Thyroid gland (tissue), 4 donors: ENCODE data around the gene HAND2. TPM values are rescaled to one million over a fixed set of nuclear protein-coding genes. Genes with fewer than 3 reads are reported as not detected.
A peak's percentile ranks its signal among the peaks of the same experiment; 100 is the strongest.

Experiments used
- DNase-seq, 2 donors: peaks; one replicate each; pipeline ENCODE4 v3.0.0-alpha.2; 2019
- H3K27ac ChIP-seq, 3 donors: fragments of 200-600 bp; sonication (generic); 1 replicate in 2 of 3; 2 replicates in 1 of 3; pipeline ENCODE4 v1.5.1; 2016 to 2019; ENCODE audit warnings: mild to moderate bottlenecking in 1 of 3, moderate library complexity in 1 of 3
- H3K27me3 ChIP-seq: fragments of 200-600 bp; sonication (generic); one replicate; pipeline ENCODE4 v1.5.1; 2019
- H3K36me3 ChIP-seq, 2 donors: fragments of 200-600 bp; sonication (generic); one replicate each; pipeline ENCODE4 v1.5.1; 2016 to 2019
- H3K4me1 ChIP-seq, 2 donors: fragments of 200-600 bp; sonication (generic); one replicate each; pipeline ENCODE4 v1.5.1; 2017 to 2019
- H3K4me3 ChIP-seq, 3 donors: fragments of 200-600 bp; sonication (generic); replicated peaks in 1 of 3; 1 replicate in 2 of 3; 2 replicates in 1 of 3; pipeline ENCODE4 v1.5.1; 2016; ENCODE audit warnings: mild to moderate bottlenecking in 1 of 3
- H3K9me3 ChIP-seq: fragments of 200-600 bp; sonication (generic); one replicate; pipeline ENCODE4 v1.5.1; 2017
- POLR2A ChIP-seq, 2 donors: fragments of 450-650 bp; IDR thresholded peaks; one replicate each; pipeline ENCODE4 v1.6.1; 2017; ENCODE audit warnings: antibody characterized with exemption in 2 of 2, mild to moderate bottlenecking in 2 of 2, moderate library complexity in 1 of 2
- WGBS, 2 donors: methylation state at CpG; one replicate each; pipeline ENCODE4 v1.1.5; 2017; 5-methylcytosine and 5-hydroxymethylcytosine counted together
- intact Hi-C: fragments of 100-400 bp; cut with DNase I; formaldehyde crosslinking; loops from one replicate; pipeline ENCODE4 v1.15.1; 2023
- total RNA-seq, 4 donors: library from RNA; depleted of rRNA; stranded (reverse); fragments of >200 nt; gene quantifications; one replicate each; pipeline ENCODE4 v1.2.3, GENCODE V29; 2016
- TF ChIP-seq, protein P1 (sequence below), 6 experiments: fragments of 200-600 bp in 3 of 6; fragments of 450-650 bp in 3 of 6; sonication (generic) in 3 of 6; IDR thresholded peaks; one replicate each; pipeline ENCODE4 v1.5.1; 2016 to 2019; ENCODE audit warnings: antibody characterized with exemption in 6 of 6, mild to moderate bottlenecking in 2 of 6, inconsistent platforms in 1 of 6, moderate library complexity in 1 of 6

Gene HAND2
- total RNA-seq, 4 donors from 2014 or later = 2.0 to 8.9 (median 4.0) TPM

DNA sequence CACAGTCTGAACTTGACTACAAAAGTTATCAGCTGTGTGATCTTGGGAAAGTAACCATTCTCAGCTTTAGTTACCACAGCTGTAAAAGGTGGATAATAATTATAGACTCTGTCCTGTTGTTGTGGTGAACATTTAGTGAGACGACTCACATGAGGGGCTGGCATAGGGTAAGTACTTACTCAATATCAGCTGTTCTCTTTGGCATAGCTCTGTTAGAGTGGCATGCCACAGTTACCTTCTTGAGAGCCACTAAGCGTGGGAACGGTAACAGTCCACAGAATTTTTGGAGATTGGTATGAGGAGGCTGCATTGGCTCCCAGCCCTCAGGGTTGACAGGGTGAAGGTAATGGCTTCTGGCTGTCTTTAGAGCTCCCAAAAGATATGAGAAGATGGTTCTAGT lies 13.2 kb upstream of the HAND2 start:
- peaks cover 5 to 7% of the 10 kb centered on the region in 2 donors for H3K4me1 ChIP-seq

DNA sequence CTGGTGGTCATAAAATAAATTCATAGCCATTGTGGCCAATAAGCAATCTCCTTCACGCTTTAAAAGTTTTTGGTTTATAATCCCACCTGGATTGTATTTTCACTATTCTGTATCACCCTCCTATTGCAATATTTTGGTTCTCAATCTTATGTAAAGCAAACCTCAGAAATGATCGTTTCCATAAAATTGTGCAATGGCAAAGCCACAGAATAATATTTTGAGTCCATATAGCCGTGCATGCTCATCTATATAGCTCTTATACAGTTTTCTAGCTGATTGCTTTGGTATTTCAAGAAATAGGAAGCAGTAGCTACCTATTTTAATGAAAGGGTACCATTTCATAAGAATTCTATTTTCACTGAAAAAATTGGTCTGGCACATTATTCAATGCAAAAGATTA lies 10.0 kb upstream of the HAND2 start:
- WGBS, 2 donors = 53 to 67% methylated on average over 3 of the region's 3 CpGs
- H3K4me1 ChIP-seq = peaks cover 10 to 14% of the 10 kb centered on the region in 2 donors
- H3K27ac ChIP-seq = no peak overlapping the region
- no peaks in the 10 kb centered on the region for H3K36me3 ChIP-seq
- no peak overlapping the region for H3K4me3 ChIP-seq
- intact Hi-C loops = no loop called here
- TF ChIP-seq, protein P1, sequence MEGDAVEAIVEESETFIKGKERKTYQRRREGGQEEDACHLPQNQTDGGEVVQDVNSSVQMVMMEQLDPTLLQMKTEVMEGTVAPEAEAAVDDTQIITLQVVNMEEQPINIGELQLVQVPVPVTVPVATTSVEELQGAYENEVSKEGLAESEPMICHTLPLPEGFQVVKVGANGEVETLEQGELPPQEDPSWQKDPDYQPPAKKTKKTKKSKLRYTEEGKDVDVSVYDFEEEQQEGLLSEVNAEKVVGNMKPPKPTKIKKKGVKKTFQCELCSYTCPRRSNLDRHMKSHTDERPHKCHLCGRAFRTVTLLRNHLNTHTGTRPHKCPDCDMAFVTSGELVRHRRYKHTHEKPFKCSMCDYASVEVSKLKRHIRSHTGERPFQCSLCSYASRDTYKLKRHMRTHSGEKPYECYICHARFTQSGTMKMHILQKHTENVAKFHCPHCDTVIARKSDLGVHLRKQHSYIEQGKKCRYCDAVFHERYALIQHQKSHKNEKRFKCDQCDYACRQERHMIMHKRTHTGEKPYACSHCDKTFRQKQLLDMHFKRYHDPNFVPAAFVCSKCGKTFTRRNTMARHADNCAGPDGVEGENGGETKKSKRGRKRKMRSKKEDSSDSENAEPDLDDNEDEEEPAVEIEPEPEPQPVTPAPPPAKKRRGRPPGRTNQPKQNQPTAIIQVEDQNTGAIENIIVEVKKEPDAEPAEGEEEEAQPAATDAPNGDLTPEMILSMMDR (IDR thresholded peaks at IDR 0.05) = no peak
- H3K27me3 ChIP-seq = peaks cover 43% of the 10 kb centered on the region
- no peak for DNase-seq
- no peaks in the 10 kb centered on the region for H3K9me3 ChIP-seq

More for the DNA sequence above, 13.2 kb upstream of the HAND2 start:
- TF ChIP-seq, protein P1 (IDR thresholded peaks at IDR 0.05) = no peak
- no peak for TF ChIP-seq POLR2A (IDR thresholded peaks at IDR 0.05)
- H3K27me3 ChIP-seq = peaks cover 23% of the 10 kb centered on the region
- 73 to 82% methylated on average over 3 of the region's 3 CpGs for WGBS, 2 donors
- intact Hi-C loops = no loop called here
- H3K4me3 ChIP-seq = no peak overlapping the region
- no peak for DNase-seq
- H3K9me3 ChIP-seq = no peaks in the 10 kb centered on the region
- no peaks in the 10 kb centered on the region for H3K36me3 ChIP-seq
- H3K27ac ChIP-seq = no peak overlapping the region

DNA sequence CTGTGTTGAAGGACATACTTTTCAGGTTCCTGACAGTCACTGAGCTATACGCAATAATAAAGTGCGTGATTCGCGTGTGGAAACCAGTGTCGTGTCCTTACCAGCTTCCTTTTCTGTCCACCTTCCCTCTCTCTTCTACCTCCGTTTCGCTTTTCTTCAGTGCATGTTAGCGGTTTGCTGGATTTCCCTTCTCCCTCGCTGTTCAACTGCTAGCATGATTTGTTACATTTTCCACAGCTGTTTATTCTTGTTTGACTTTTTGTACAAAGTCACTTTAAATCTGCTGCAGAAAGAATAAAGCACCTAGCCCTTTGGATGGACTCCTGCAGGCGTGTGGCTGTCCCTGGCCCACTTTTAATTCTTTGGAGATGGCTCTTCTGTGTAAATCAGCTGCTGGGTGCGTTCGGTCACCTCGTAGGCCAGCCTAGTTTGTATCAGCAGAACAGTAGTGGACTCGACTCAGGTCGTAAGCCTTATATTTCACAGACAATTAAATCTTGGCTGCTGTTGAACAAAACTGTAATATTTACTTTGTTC lies 8.9 kb upstream of the HAND2 start:
- no peak for DNase-seq
- Histone ChIP-seq H3K36me3 (no peaks in the 10 kb centered on the region), H3K27me3 (peaks cover 43% of the 10 kb centered on the region), H3K4me3 (peak overlapping the region in 1 of 3 donors; percentile 7), H3K4me1 (peaks cover 10 to 14% of the 10 kb centered on the region in 2 donors), H3K9me3 (no peaks in the 10 kb centered on the region), H3K27ac (no peak overlapping the region)
- TF ChIP-seq, protein P1 (IDR thresholded peaks at IDR 0.05) = no peak
- TF ChIP-seq POLR2A (IDR thresholded peaks at IDR 0.05) = no peak
- intact Hi-C loops = no loop called here
- 11 to 12% methylated on average over 15 of the region's 15 CpGs for WGBS, 2 donors

DNA sequence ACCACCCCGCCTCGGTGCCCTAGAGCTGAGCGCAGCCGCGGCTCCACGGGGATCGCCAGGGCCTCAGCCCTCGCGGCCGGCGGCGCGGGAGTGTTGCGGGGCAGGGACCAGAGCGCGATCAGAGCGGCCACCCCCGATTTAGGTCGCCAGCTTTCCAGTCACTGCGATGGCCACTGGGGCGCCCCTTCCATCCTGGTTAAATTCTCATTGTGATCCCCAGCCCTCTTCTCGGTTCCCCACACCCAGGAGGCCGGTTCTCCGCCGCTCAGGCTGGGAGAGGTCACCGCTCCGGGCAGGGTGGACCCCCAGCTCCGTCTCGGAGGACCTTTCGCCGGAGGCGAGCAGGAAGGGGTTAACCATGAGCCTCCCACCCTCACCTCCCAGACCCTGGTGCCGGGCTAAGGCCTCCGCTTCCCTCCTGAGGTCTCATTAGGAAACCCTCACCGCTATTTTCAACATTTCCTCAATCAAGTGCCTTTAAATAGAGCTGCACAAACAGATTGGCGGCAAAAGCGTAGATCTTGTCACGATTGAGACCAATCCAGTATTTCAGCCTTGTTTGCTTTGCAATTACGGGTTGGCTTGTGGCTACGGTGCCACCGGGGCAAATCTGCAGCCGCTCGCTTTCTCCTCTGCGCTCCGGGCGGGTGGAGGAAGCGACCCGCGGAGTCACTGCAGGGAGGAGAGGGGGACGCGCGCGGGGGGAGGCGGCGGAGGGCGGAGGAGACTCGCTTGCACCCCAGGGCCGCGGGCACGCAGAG lies 8.3 kb upstream of the HAND2 start:
- intact Hi-C loops = no loop called here
- 4 to 8% methylated on average over 40 to 60 of the region's 60 CpGs for WGBS, 2 donors
- H3K27me3 ChIP-seq = peaks cover 46% of the 10 kb centered on the region
- no peaks in the 10 kb centered on the region for H3K9me3 ChIP-seq
- DNase-seq = no peak
- H3K36me3 ChIP-seq = no peaks in the 10 kb centered on the region
- TF ChIP-seq POLR2A (IDR thresholded peaks at IDR 0.05) = no peak
- TF ChIP-seq, protein P1 (IDR thresholded peaks at IDR 0.05) = no peak
- H3K4me1 ChIP-seq = peaks cover 10 to 14% of the 10 kb centered on the region in 2 donors
- no peak overlapping the region for H3K27ac ChIP-seq
- H3K4me3 ChIP-seq = peak overlapping the region in 1 of 3 donors; percentile 7

DNA sequence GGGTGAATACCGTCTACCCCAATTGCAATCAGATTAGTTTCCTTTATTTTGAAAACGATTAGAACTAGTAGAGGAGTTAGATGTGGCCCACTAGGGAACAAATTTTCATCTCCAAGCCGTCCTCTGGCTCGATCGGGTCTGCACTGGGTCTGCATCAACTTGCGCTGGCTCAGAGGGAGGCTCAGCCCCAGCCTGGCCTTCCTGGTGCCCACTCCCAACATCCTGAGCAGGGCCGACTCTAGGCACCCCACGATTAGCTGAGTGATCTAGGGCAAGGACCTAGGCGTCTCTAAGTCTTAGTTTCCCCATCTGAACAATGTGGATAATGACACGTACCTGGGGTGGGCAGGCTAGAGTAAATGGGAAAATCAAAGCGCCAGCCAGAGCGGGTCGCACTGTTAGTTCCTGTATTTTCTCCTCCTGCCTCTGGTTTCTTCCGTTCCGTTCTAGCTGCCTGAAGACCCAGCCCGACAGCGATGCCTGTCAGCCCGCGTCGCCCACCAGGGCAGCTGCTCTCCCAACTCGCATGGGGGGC lies 7.7 kb upstream of the HAND2 start:
- no peak overlapping the region for H3K4me3 ChIP-seq
- 22 to 24% methylated on average over 18 to 21 of the region's 21 CpGs for WGBS, 2 donors
- H3K36me3 ChIP-seq = no peaks in the 10 kb centered on the region
- H3K4me1 ChIP-seq = peaks cover 10 to 14% of the 10 kb centered on the region in 2 donors
- no peak for DNase-seq
- H3K27me3 ChIP-seq = peaks cover 52% of the 10 kb centered on the region
- intact Hi-C loops = no loop called here
- H3K27ac ChIP-seq = no peak overlapping the region
- no peaks in the 10 kb centered on the region for H3K9me3 ChIP-seq
- TF ChIP-seq, protein P1 (IDR thresholded peaks at IDR 0.05) = no peak
- TF ChIP-seq POLR2A (IDR thresholded peaks at IDR 0.05) = no peak
